DOHH2 (cell line): ENCODE data around the gene MPRIP.

ENCODE experiments used
- H3F3A ChIP-seq: fragments of 200-600 bp; sonication (generic), shearing (Covaris generic); 2 replicates; pipeline ENCODE4 v1.6.0; 2016; ENCODE audit warnings: antibody characterized with exemption, mild to moderate bottlenecking; ENCODE audit not compliant: control insufficient read depth, insufficient read depth
- H3K27ac ChIP-seq: fragments of 200-600 bp; sonication (generic); 2 replicates; pipeline ENCODE4 v1.5.1; 2014; ENCODE audit warnings: low read depth, mild to moderate bottlenecking, low read length, moderate library complexity
- H3K27me3 ChIP-seq: fragments of 200-600 bp; sonication (generic); 2 replicates; pipeline ENCODE4 v1.6.1; 2014; ENCODE audit warnings: mild to moderate bottlenecking, low read length, mixed read lengths; ENCODE audit not compliant: control insufficient read depth
- H3K36me3 ChIP-seq: fragments of 200-600 bp; sonication (generic); 2 replicates; pipeline ENCODE4 v1.6.1; 2014; ENCODE audit warnings: mild to moderate bottlenecking, low read length, moderate library complexity, mixed read lengths; ENCODE audit not compliant: control insufficient read depth
- H3K4me1 ChIP-seq: fragments of 200-600 bp; sonication (generic); 2 replicates; pipeline ENCODE4 v1.6.1; 2014; ENCODE audit warnings: mild to moderate bottlenecking, low read length, mixed read lengths; ENCODE audit not compliant: control insufficient read depth
- H3K4me2 ChIP-seq: fragments of 200-600 bp; sonication (generic); 2 replicates; pipeline ENCODE4 v1.6.0; 2014; ENCODE audit warnings: mild to moderate bottlenecking, low read length, moderate library complexity
- H3K4me3 ChIP-seq: fragments of 200-600 bp; sonication (generic); 2 replicates; pipeline ENCODE4 v1.5.1; 2014; ENCODE audit warnings: mild to moderate bottlenecking, low read length, mixed read lengths
- H3K79me2 ChIP-seq: fragments of 200-600 bp; sonication (generic); 2 replicates; pipeline ENCODE4 v1.6.1; 2014; ENCODE audit warnings: mild to moderate bottlenecking, low read length, mixed read lengths; ENCODE audit not compliant: control insufficient read depth
- H3K9me2 ChIP-seq: fragments of 200-600 bp; sonication (generic); replicated peaks from 2 replicates; pipeline ENCODE4 v1.6.1; 2014; ENCODE audit warnings: mild to moderate bottlenecking, low read length, mixed read lengths; ENCODE audit not compliant: control insufficient read depth
- H3K9me3 ChIP-seq: fragments of 200-600 bp; sonication (generic); 2 replicates; pipeline ENCODE4 v1.6.1; 2014; ENCODE audit warnings: antibody characterized with exemption, low read length, mixed read lengths; ENCODE audit not compliant: control insufficient read depth, insufficient read depth
- H4K20me1 ChIP-seq: fragments of 200-600 bp; sonication (generic); 2 replicates; pipeline ENCODE4 v1.6.0; 2014; ENCODE audit warnings: low read depth, mild to moderate bottlenecking, antibody characterized with exemption, low read length, moderate library complexity; ENCODE audit not compliant: control insufficient read depth, insufficient read depth
- CTCF ChIP-seq: fragments of 200-600 bp; sonication (generic); IDR thresholded peaks from one replicate; pipeline ENCODE4 v1.5.1; 2014; ENCODE audit warnings: antibody characterized with exemption, mild to moderate bottlenecking, low read depth, low read length; ENCODE audit not compliant: poor library complexity, severe bottlenecking
- EZH2phosphoT487 ChIP-seq: fragments of 200-600 bp; sonication (generic); IDR thresholded peaks from 2 replicates; pipeline ENCODE4 v1.6.1; 2017; ENCODE audit warnings: borderline replicate concordance, mild to moderate bottlenecking, antibody characterized with exemption, low read length, moderate library complexity, mixed read lengths

Gene MPRIP

GRCh38 chr17:17062356-17062755, 20.1 kb downstream of the MPRIP start:
- Histone ChIP-seq H3K27ac (no peak overlapping the region), H3K4me3 (no peak overlapping the region), H3K9me3 (no peaks in the 10 kb centered on the region), H3K4me2 (no peak overlapping the region), H4K20me1 (peaks cover 20% of the 10 kb centered on the region; the same call in 1 of the 2 replicates), H3K79me2 (peaks cover 92% of the 10 kb centered on the region), H3K9me2 (no peaks in the 10 kb centered on the region), H3K4me1 (no peaks in the 10 kb centered on the region; the same call in 1 of the 2 replicates), H3K36me3 (no peaks in the 10 kb centered on the region), H3K27me3 (no peaks in the 10 kb centered on the region), H3F3A (no peaks in the 10 kb centered on the region)
- no peak for TF ChIP-seq EZH2phosphoT487
- TF ChIP-seq CTCF: no peak

GRCh38 chr17:17062866-17063265, 20.6 kb downstream of the MPRIP start:
- Histone ChIP-seq H3K27ac (no peak overlapping the region), H3K27me3 (no peaks in the 10 kb centered on the region), H4K20me1 (peaks cover 20% of the 10 kb centered on the region; the same call in 1 of the 2 replicates), H3K4me1 (no peaks in the 10 kb centered on the region; the same call in 1 of the 2 replicates), H3K4me3 (no peak overlapping the region), H3K4me2 (no peak overlapping the region), H3K36me3 (no peaks in the 10 kb centered on the region), H3K79me2 (peaks cover 91% of the 10 kb centered on the region), H3F3A (no peaks in the 10 kb centered on the region), H3K9me2 (no peaks in the 10 kb centered on the region), H3K9me3 (no peaks in the 10 kb centered on the region)
- TF ChIP-seq CTCF (no peak), EZH2phosphoT487 (no peak)

- no peak overlapping the region for H3K4me2 ChIP-seq
- peaks cover 92% of the 10 kb centered on the region for H3K79me2 ChIP-seq
- H3K36me3 ChIP-seq: no peaks in the 10 kb centered on the region
- H3K27me3 ChIP-seq: no peaks in the 10 kb centered on the region
- H3K4me3 ChIP-seq: no peak overlapping the region
- H4K20me1 ChIP-seq: peaks cover 20% of the 10 kb centered on the region; the same call in 1 of the 2 replicates
- H3F3A ChIP-seq: no peaks in the 10 kb centered on the region
- H3K9me3 ChIP-seq: no peaks in the 10 kb centered on the region
- H3K27ac ChIP-seq: no peak overlapping the region
- TF ChIP-seq CTCF: no peak
- H3K9me2 ChIP-seq: no peaks in the 10 kb centered on the region
- H3K4me1 ChIP-seq: no peaks in the 10 kb centered on the region; the same call in 1 of the 2 replicates
Observed at GRCh38 chr17:17063546-17064122, 21.4 kb downstream of the MPRIP start.
